ENCODE results near the gene ZNF302. TPM values are rescaled to one million over a fixed set of nuclear protein-coding genes. Genes with fewer than 3 reads are reported as not detected.

The ZNF302 gene
- total RNA-seq, 1 experiment from 2014 or later, result 19.5 TPM

DNA sequence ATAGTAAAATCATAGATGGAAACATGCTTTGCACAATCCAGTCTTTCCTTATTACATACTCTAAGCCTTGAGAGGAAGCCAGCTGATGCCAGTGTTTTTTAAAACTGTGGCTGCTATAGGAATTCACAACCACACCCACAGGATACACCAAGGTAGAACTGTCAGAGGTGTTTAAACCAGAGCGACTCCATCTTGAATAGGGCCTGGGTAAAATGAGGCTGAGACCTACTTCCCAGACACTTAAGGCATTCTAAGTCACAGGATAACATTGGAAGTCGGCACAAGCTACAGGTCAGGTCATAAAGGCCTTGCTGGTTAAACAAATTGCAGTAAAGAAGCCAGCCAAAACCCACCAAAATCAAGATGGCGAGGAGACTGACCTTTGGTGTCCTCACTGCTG lies 2.2 kb upstream of the ZNF302 start:
- DNase-seq, result no peak
- TF ChIP-seq EZH2 (IDR thresholded peaks at IDR 0.05; ENCODE audit: low read depth), result no peak
- TF ChIP-seq, protein P1, sequence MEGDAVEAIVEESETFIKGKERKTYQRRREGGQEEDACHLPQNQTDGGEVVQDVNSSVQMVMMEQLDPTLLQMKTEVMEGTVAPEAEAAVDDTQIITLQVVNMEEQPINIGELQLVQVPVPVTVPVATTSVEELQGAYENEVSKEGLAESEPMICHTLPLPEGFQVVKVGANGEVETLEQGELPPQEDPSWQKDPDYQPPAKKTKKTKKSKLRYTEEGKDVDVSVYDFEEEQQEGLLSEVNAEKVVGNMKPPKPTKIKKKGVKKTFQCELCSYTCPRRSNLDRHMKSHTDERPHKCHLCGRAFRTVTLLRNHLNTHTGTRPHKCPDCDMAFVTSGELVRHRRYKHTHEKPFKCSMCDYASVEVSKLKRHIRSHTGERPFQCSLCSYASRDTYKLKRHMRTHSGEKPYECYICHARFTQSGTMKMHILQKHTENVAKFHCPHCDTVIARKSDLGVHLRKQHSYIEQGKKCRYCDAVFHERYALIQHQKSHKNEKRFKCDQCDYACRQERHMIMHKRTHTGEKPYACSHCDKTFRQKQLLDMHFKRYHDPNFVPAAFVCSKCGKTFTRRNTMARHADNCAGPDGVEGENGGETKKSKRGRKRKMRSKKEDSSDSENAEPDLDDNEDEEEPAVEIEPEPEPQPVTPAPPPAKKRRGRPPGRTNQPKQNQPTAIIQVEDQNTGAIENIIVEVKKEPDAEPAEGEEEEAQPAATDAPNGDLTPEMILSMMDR (conservative IDR thresholded peaks at IDR 0.05), result no peak
- Histone ChIP-seq H3K4me2 (no peak overlapping the region), H3K27ac (no peak overlapping the region), H3K4me3 (no peak overlapping the region), H3K36me3 (ENCODE audit: low read depth) (peaks cover 21% of the 10 kb centered on the region), H3F3A (ENCODE audit: insufficient read depth, low read depth) (peaks cover 12% of the 10 kb centered on the region), H3K9me3 (ENCODE audit: insufficient read depth, low read depth) (peaks cover 30% of the 10 kb centered on the region), H3K79me2 (ENCODE audit: low read depth) (no peaks in the 10 kb centered on the region; the same call in 1 of the 2 replicates), H2AFZ (no peak overlapping the region), H3K4me1 (replicated peaks; ENCODE audit: insufficient read depth) (peaks cover 16% of the 10 kb centered on the region), H3K9me2 (ENCODE audit: insufficient read depth) (no peaks in the 10 kb centered on the region), H4K20me1 (ENCODE audit: insufficient read depth) (no peaks in the 10 kb centered on the region), H3K27me3 (ENCODE audit: insufficient read depth, low read depth) (no peaks in the 10 kb centered on the region)
- no TSS peak for BruUV-seq (replicated peaks)
- POLR2A ChIA-PET (ENCODE audit: unreplicated experiment), result no interaction called here
- intact Hi-C loops (cut with micrococcal nuclease; ENCODE audit: unreplicated experiment), result no loop called here
- CTCF ChIA-PET, result no interaction called here

DNA sequence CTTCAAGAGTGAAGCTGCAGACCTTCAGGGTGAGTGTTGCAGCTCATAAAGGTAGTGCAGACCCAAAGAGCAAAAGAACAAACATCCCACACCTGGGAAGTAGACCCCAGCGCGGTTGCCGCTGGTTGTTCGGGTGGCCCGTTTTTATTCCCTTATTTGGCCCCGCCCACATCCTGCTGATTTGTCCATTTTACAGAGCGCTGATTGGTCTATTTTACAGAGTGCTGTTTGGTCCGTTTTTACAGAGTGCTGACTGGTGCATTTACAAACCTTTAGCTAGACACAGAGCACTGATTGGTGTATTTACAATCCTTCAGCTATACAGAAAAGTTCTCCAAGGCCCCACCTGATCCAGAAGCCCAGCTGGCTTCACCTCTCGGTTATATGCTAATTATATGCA lies 1.6 kb upstream of the ZNF302 start:
- TF ChIP-seq, protein P1 (conservative IDR thresholded peaks at IDR 0.05), result no peak
- TF ChIP-seq EZH2 (IDR thresholded peaks at IDR 0.05; ENCODE audit: low read depth), result no peak
- Histone ChIP-seq H3K27me3 (ENCODE audit: insufficient read depth, low read depth) (no peaks in the 10 kb centered on the region), H2AFZ (no peak overlapping the region; the same call in 1 of the 2 replicates), H3K9me2 (ENCODE audit: insufficient read depth) (no peaks in the 10 kb centered on the region), H3K4me1 (replicated peaks; ENCODE audit: insufficient read depth) (peaks cover 16% of the 10 kb centered on the region), H3K9me3 (ENCODE audit: insufficient read depth, low read depth) (peaks cover 35% of the 10 kb centered on the region), H3K4me3 (peak overlapping the region; percentile 93; the same call in 1 of the 2 replicates), H3K79me2 (ENCODE audit: low read depth) (no peaks in the 10 kb centered on the region; the same call in 1 of the 2 replicates), H3F3A (ENCODE audit: insufficient read depth, low read depth) (peaks cover 12% of the 10 kb centered on the region), H3K27ac (no peak overlapping the region), H4K20me1 (ENCODE audit: insufficient read depth) (no peaks in the 10 kb centered on the region), H3K36me3 (ENCODE audit: low read depth) (peaks cover 27% of the 10 kb centered on the region), H3K4me2 (peak overlapping the region; percentile 99)
- ChIA-PET POLR2A (ENCODE audit: unreplicated experiment) (no interaction called here), CTCF (no interaction called here)
- intact Hi-C loops (cut with micrococcal nuclease; ENCODE audit: unreplicated experiment), result no loop called here
- no peak for DNase-seq
- BruUV-seq (replicated peaks), result no TSS peak

DNA sequence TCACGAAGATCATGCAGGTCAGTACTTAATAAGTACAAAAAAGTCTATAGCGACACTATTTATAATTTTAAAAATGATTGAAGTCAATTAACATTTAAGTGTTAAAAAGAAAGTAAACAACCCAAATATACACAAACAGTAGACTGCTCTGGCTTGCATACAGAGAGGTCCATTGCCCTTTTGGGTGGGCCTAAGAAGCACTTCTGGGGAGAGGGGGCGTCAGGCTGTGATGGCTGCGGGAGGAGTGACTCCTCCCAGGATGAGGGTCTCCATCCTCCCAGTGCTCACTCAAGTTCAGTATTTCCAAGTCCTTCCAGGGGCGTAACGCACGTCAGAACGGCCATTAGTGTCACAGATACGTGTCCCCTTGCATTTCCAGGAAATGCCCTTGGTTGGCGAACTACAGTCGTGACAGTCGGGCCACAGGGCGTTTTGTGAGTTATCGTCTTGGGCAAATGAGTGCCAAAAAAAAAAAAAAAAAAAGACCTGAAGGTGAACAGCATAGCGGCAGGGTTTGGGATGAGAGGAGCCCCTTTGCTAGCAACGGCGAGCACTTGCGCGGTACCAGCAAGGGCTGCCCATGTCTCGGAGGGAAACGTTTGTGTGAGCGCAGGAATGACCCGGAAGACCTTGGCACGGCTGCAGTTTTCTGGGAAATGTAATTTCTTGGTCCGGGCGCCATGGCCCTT lies 637 bp upstream of the ZNF302 start, which contains the start of gene SCGB2B2:
Gene SCGB2B2, minus strand, starts transcription at position 463 of the 689 bp plus-strand sequence. CDS start 82,596 bp downstream, outside the sequence.
- Histone ChIP-seq H3K4me2 (peak within 1 kb of the TSS; percentile 99), H4K20me1 (ENCODE audit: insufficient read depth) (no peaks in the 10 kb centered on the region), H3F3A (ENCODE audit: insufficient read depth, low read depth) (peaks cover 12% of the 10 kb centered on the region), H2AFZ (peak within 1 kb of the TSS; percentile 99), H3K79me2 (ENCODE audit: low read depth) (no peaks in the 10 kb centered on the region; the same call in 1 of the 2 replicates), H3K9me3 (ENCODE audit: insufficient read depth, low read depth) (peaks cover 36% of the 10 kb centered on the region), H3K9me2 (ENCODE audit: insufficient read depth) (no peaks in the 10 kb centered on the region), H3K27ac (peak within 1 kb of the TSS; percentile 80), H3K4me3 (peak within 1 kb of the TSS; percentile 93), H3K27me3 (ENCODE audit: insufficient read depth, low read depth) (no peaks in the 10 kb centered on the region), H3K4me1 (replicated peaks; ENCODE audit: insufficient read depth) (peaks cover 16% of the 10 kb centered on the region), H3K36me3 (ENCODE audit: low read depth) (peaks cover 36% of the 10 kb centered on the region)
- TF ChIP-seq EZH2 (IDR thresholded peaks at IDR 0.05; ENCODE audit: low read depth), result no peak
- TF ChIP-seq, protein P1 (conservative IDR thresholded peaks at IDR 0.05), result no peak
- intact Hi-C loops (cut with micrococcal nuclease; ENCODE audit: unreplicated experiment), result loop anchor here (1.0 kb wide), 1 partner anchor 57 kb away; the partner anchor contains the start of gene ZNF181
- ChIA-PET POLR2A (ENCODE audit: unreplicated experiment) (interaction anchor here (0.6 to 0.7 kb wide), 4 partner anchors 9 to 1318 kb away, joined by 3 to 6 read pairs (median 4); partner anchors contain the start of gene SDHAF1), CTCF (no interaction called here)
- DNase-seq, result peak in 1 of 2 experiments; percentile 56
- TSS peak; percentile 64 for BruUV-seq (replicated peaks)
